ENCODE measurements around the gene CXCL3.

DNA sequence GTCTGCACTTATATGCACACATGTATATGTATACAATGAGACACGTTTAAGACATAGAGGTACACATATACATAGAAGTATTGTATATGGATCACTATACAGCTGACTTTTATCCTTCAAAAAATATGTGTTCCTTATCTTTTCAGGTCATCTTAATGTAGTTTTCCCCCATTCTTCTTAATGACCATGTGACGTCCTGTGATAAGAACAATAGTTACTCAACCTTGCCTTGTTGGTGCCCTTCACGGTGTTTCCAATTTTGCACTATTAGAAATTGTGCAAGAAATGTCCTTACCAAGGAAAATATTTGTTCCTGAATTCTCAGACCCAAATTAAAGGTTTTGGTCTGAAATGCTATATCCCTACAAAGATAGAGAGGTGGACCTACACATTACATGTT lies 49.5 kb downstream of the CXCL3 start:
- no peak for TF ChIP-seq POLR2A (IDR thresholded peaks at IDR 0.05)
- no peak for TF ChIP-seq CTCF (IDR thresholded peaks at IDR 0.05)
